Measurements from ENCODE around the gene UROD. TPM values are rescaled to one million over a fixed set of nuclear protein-coding genes. Genes with fewer than 3 reads are reported as not detected.

Gene UROD
- total RNA-seq, 1 experiment from 2014 or later, result 118 TPM

DNA sequence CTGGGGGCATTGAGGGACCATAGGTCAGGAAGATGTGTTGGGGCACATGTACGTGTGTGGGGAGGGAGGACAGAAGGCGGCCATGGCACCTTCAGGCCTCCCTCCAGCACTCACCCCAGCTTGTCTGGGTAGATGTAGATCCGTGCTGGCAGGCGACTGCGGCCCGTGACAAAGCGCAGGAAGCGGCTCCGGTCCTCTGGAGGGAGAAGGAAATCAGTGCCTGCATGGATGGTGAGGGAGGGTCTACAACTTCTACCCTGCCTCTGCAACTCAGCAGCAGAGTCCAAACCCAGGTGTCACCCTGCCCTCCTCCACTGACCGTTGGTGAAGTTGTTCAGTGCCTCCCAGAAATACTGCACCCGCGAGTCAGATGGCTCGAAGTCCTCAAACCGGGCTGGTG lies 8.3 kb upstream of the UROD start:
- peaks cover 24% of the 10 kb centered on the region for H3K36me3 Mint-ChIP-seq
- no peak overlapping the region for H3K4me3 Mint-ChIP-seq
- no peaks in the 10 kb centered on the region for H3K27me3 Mint-ChIP-seq (ENCODE audit: low read depth)
- H3K9me3 Mint-ChIP-seq, result no peaks in the 10 kb centered on the region
- TF ChIP-seq ZNF138 (CRISPR knock-in tag; conservative IDR thresholded peaks at IDR 0.05) (no peak), ZNF416 (CRISPR knock-in tag; IDR thresholded peaks at IDR 0.05) (no peak), RORB (CRISPR knock-in tag; IDR thresholded peaks at IDR 0.05) (no peak), ZNF423 (CRISPR knock-in tag; IDR thresholded peaks at IDR 0.05) (no peak), NFE2L1 (CRISPR knock-in tag; IDR thresholded peaks at IDR 0.05) (no peak), ZNF317 (CRISPR knock-in tag; IDR thresholded peaks at IDR 0.05; ENCODE audit: borderline replicate concordance, low read depth) (no peak), FOXP1 (CRISPR knock-in tag; IDR thresholded peaks at IDR 0.05; ENCODE audit: borderline replicate concordance) (no peak)
- H3K27ac Mint-ChIP-seq, result no peak overlapping the region
- DNase-seq (ENCODE audit: low spot score), result no peak
- H3K4me1 Mint-ChIP-seq, result peaks cover 6% of the 10 kb centered on the region
- ChIA-PET CTCF (interaction anchor here (1.4 kb wide), 1 partner anchor 300 kb away, joined by 4 read pairs; no protein-coding TSS in a partner anchor), POLR2A (no interaction called here)
- no peak for ATAC-seq

DNA sequence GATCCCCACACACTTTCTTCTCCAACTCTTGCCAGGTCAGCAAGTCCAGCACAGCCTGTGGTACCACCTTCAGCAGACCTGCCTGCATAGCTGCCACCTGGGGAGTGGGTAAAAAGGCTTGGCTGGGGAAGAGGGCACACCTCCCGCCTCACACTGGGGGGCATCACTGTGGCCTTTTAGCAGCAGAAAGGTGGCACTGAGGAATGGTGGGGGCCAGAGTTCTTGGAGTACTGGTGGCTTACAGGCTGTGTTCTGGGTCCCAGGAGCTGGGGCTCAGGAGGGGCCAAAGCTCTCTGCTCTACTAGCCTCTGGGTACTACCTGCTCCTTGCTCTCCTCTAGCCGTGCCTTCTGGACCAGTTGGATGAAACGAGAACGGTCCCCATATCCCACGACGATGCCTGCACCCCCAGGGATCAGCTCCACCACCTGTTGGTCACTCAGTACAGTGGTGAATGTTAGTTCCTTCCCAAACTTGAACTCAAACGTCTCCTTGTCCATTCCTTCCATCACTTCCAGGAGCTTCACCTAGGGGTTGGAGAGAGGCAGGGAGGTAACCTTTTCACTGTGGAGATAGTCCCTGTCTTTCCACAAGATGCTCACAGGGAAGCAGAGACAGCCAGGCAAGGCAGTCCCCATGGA lies 7.7 kb upstream of the UROD start:
- Mint-ChIP-seq H3K4me3 (no peak overlapping the region), H3K9me3 (no peaks in the 10 kb centered on the region), H3K27ac (no peak overlapping the region), H3K4me1 (peaks cover 6% of the 10 kb centered on the region), H3K27me3 (ENCODE audit: low read depth) (no peaks in the 10 kb centered on the region), H3K36me3 (peaks cover 24% of the 10 kb centered on the region)
- ChIA-PET CTCF (interaction anchor here (1.3 kb wide), 1 partner anchor 10 kb away, joined by 3 read pairs; no protein-coding TSS in a partner anchor), POLR2A (no interaction called here)
- no peak for ATAC-seq
- no peak for DNase-seq (ENCODE audit: low spot score)
- TF ChIP-seq NFATC4 (CRISPR knock-in tag; IDR thresholded peaks at IDR 0.05) (no peak), IRF2 (CRISPR knock-in tag; IDR thresholded peaks at IDR 0.05; ENCODE audit: borderline replicate concordance, low read depth) (no peak), RORB (CRISPR knock-in tag; IDR thresholded peaks at IDR 0.05) (no peak), NR2C2 (CRISPR knock-in tag; IDR thresholded peaks at IDR 0.05) (no peak), ATF1 (CRISPR knock-in tag; IDR thresholded peaks at IDR 0.05) (no peak), ESRRA (CRISPR knock-in tag; IDR thresholded peaks at IDR 0.05; ENCODE audit: borderline replicate concordance) (no peak), CREM (CRISPR knock-in tag; IDR thresholded peaks at IDR 0.05) (no peak), RELA (CRISPR knock-in tag; IDR thresholded peaks at IDR 0.05; ENCODE audit: borderline replicate concordance) (no peak), ELF4 (CRISPR knock-in tag; IDR thresholded peaks at IDR 0.05; ENCODE audit: low read depth) (no peak), ZNF263 (CRISPR knock-in tag; IDR thresholded peaks at IDR 0.05; ENCODE audit: low read depth) (no peak), GABPB1 (CRISPR knock-in tag; IDR thresholded peaks at IDR 0.05) (no peak), NFE2L1 (CRISPR knock-in tag; IDR thresholded peaks at IDR 0.05) (no peak), ZNF232 (CRISPR knock-in tag; IDR thresholded peaks at IDR 0.05) (no peak), CBFB (CRISPR knock-in tag; IDR thresholded peaks at IDR 0.05; ENCODE audit: low read depth) (no peak)
- TF ChIP-seq, protein P1, sequence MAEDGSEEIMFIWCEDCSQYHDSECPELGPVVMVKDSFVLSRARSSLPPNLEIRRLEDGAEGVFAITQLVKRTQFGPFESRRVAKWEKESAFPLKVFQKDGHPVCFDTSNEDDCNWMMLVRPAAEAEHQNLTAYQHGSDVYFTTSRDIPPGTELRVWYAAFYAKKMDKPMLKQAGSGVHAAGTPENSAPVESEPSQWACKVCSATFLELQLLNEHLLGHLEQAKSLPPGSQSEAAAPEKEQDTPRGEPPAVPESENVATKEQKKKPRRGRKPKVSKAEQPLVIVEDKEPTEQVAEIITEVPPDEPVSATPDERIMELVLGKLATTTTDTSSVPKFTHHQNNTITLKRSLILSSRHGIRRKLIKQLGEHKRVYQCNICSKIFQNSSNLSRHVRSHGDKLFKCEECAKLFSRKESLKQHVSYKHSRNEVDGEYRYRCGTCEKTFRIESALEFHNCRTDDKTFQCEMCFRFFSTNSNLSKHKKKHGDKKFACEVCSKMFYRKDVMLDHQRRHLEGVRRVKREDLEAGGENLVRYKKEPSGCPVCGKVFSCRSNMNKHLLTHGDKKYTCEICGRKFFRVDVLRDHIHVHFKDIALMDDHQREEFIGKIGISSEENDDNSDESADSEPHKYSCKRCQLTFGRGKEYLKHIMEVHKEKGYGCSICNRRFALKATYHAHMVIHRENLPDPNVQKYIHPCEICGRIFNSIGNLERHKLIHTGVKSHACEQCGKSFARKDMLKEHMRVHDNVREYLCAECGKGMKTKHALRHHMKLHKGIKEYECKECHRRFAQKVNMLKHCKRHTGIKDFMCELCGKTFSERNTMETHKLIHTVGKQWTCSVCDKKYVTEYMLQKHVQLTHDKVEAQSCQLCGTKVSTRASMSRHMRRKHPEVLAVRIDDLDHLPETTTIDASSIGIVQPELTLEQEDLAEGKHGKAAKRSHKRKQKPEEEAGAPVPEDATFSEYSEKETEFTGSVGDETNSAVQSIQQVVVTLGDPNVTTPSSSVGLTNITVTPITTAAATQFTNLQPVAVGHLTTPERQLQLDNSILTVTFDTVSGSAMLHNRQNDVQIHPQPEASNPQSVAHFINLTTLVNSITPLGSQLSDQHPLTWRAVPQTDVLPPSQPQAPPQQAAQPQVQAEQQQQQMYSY (CRISPR knock-in tag; IDR thresholded peaks at IDR 0.05), result no peak
- TF ChIP-seq, protein P2, sequence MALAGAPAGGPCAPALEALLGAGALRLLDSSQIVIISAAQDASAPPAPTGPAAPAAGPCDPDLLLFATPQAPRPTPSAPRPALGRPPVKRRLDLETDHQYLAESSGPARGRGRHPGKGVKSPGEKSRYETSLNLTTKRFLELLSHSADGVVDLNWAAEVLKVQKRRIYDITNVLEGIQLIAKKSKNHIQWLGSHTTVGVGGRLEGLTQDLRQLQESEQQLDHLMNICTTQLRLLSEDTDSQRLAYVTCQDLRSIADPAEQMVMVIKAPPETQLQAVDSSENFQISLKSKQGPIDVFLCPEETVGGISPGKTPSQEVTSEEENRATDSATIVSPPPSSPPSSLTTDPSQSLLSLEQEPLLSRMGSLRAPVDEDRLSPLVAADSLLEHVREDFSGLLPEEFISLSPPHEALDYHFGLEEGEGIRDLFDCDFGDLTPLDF (CRISPR knock-in tag; IDR thresholded peaks at IDR 0.05), result no peak
- TF ChIP-seq, protein P3, sequence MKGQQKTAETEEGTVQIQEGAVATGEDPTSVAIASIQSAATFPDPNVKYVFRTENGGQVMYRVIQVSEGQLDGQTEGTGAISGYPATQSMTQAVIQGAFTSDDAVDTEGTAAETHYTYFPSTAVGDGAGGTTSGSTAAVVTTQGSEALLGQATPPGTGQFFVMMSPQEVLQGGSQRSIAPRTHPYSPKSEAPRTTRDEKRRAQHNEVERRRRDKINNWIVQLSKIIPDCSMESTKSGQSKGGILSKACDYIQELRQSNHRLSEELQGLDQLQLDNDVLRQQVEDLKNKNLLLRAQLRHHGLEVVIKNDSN (CRISPR knock-in tag; IDR thresholded peaks at IDR 0.05), result no peak
- TF ChIP-seq, protein P4, sequence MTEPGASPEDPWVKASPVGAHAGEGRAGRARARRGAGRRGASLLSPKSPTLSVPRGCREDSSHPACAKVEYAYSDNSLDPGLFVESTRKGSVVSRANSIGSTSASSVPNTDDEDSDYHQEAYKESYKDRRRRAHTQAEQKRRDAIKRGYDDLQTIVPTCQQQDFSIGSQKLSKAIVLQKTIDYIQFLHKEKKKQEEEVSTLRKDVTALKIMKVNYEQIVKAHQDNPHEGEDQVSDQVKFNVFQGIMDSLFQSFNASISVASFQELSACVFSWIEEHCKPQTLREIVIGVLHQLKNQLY (CRISPR knock-in tag; IDR thresholded peaks at IDR 0.05), result no peak
- TF ChIP-seq, protein P5, sequence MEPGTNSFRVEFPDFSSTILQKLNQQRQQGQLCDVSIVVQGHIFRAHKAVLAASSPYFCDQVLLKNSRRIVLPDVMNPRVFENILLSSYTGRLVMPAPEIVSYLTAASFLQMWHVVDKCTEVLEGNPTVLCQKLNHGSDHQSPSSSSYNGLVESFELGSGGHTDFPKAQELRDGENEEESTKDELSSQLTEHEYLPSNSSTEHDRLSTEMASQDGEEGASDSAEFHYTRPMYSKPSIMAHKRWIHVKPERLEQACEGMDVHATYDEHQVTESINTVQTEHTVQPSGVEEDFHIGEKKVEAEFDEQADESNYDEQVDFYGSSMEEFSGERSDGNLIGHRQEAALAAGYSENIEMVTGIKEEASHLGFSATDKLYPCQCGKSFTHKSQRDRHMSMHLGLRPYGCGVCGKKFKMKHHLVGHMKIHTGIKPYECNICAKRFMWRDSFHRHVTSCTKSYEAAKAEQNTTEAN (CRISPR knock-in tag; IDR thresholded peaks at IDR 0.05), result no peak
- TF ChIP-seq, protein P6, sequence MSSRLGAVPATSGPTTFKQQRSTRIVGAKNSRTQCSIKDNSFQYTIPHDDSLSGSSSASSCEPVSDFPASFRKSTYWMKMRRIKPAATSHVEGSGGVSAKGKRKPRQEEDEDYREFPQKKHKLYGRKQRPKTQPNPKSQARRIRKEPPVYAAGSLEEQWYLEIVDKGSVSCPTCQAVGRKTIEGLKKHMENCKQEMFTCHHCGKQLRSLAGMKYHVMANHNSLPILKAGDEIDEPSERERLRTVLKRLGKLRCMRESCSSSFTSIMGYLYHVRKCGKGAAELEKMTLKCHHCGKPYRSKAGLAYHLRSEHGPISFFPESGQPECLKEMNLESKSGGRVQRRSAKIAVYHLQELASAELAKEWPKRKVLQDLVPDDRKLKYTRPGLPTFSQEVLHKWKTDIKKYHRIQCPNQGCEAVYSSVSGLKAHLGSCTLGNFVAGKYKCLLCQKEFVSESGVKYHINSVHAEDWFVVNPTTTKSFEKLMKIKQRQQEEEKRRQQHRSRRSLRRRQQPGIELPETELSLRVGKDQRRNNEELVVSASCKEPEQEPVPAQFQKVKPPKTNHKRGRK (CRISPR knock-in tag; IDR thresholded peaks at IDR 0.05; ENCODE audit: borderline replicate concordance), result no peak
